ENCODE results near the gene DAB2IP. TPM values are rescaled to one million over a fixed set of nuclear protein-coding genes. Genes with fewer than 3 reads are reported as not detected.
A peak's percentile ranks its signal among the peaks of the same experiment; 100 is the strongest.

Gene DAB2IP
- 10 to 100 TPM; 42.0 to 93.4 (median 47.9) TPM for total RNA-seq

DNA sequence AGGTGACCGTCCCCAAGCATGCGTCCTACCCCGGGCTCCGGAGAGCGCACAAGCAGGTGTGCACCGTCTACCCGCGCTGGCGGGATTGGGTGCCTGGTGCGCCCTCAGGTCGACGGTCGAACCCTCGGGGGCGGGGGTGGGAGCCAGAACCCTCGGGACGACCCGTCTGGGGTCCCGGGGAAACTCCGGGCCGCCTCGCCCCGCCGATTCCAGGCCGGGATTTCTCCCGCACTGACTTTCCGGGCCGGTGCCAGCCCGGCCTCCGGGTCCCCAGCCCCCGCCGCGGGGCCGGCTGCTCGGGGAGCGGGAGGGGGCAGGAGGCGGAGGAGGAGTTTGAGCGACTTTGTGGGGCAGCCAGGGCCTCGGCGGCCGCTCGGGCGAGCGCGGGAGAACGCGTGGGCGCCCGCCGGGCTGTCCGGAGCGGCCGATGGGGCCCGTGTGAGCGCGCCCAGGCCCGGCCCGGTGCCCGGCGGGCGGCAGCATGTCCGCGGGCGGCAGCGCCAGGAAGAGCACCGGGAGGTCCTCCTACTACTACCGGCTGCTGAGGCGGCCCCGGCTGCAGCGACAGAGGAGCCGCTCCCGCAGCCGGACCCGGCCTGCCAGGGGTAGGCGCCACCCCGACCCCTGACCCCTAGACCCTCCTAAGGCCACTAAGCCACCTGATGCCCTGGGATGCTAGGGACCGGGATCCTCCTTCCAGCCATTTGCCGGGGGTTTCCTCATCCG lies at the start of gene DAB2IP:
TSS of gene DAB2IP (plus strand) at position 340 of the 726 bp plus-strand sequence. CDS start at position 482, 142 bp downstream.
- Histone ChIP-seq H3K4me1 (peaks cover 0 to 78% (median 22%) of the 10 kb centered on the region in 3 donors), H3K27me3 (no peaks in the 10 kb centered on the region), H3K9me3 (no peaks in the 10 kb centered on the region), H3K27ac (peak within 1 kb of the TSS in 3 of 4 donors; percentile 69 to 76 (median 69)), H3K4me3 (peak within 1 kb of the TSS; percentile 41 to 72), H3K36me3 (no peaks in the 10 kb centered on the region)
- 20% methylated on average over 1 of the region's 79 CpGs; no CpG with 5 or more reads in 1 of the 2 donors for WGBS, 2 donors (ENCODE audit: low coverage in 1 of 2)
- peak; percentile 37 for TF ChIP-seq POLR2AphosphoS5 (IDR thresholded peaks at IDR 0.05)
- peak in 1 of 2 donors; percentile 43 for TF ChIP-seq POLR2A (IDR thresholded peaks at IDR 0.05)
- TF ChIP-seq CTCF (IDR thresholded peaks at IDR 0.05), result no peak
- no peak for TF ChIP-seq EP300 (IDR thresholded peaks at IDR 0.05)
- ATAC-seq, result peak; percentile 78

DNA sequence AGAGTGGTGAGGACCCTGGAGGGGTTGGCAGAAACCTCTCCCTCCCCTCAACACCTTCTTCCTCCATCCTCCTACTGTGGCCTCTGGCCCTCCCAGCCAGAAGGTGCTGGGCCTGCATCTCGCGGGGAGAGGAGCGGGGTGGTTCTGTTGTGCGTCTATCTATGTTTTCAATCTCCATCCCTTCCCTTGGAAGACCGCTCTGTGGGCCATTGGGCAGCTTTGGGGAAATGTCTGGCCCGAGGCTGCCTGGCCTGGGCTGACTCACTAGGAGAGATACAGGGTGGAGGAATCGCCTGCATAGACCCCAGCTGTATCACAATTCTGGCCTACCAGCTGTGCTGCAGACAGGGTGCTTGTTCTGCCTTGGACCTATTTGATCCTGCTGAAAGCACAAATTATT lies 48.4 kb upstream of the DAB2IP start:
- Histone ChIP-seq H3K27ac (no peak overlapping the region), H3K36me3 (no peaks in the 10 kb centered on the region), H3K27me3 (no peaks in the 10 kb centered on the region), H3K4me3 (no peak overlapping the region), H3K9me3 (peaks cover 0 to 4% (median 0%) of the 10 kb centered on the region in 3 donors), H3K4me1 (peaks cover 0 to 95% (median 30%) of the 10 kb centered on the region in 3 donors)
- no peak for ATAC-seq
- TF ChIP-seq EP300 (IDR thresholded peaks at IDR 0.05) (no peak), POLR2A (IDR thresholded peaks at IDR 0.05) (no peak), CTCF (IDR thresholded peaks at IDR 0.05) (no peak), POLR2AphosphoS5 (IDR thresholded peaks at IDR 0.05) (no peak)
- no CpG with 5 or more reads among the region's 7 CpGs for WGBS, 2 donors (ENCODE audit: low coverage in 1 of 2)

GRCh38 chr9:121604242-121604641 lies 47.2 kb upstream of the DAB2IP start:
- H3K36me3 ChIP-seq, result no peaks in the 10 kb centered on the region
- TF ChIP-seq POLR2AphosphoS5 (IDR thresholded peaks at IDR 0.05) (peak; percentile 12), POLR2A (IDR thresholded peaks at IDR 0.05) (no peak), CTCF (IDR thresholded peaks at IDR 0.05) (no peak), EP300 (IDR thresholded peaks at IDR 0.05) (no peak)
- H3K27me3 ChIP-seq, result no peaks in the 10 kb centered on the region
- peaks cover under 1 to 95% (median 42%) of the 10 kb centered on the region in 3 donors for H3K4me1 ChIP-seq
- no peak for ATAC-seq
- H3K27ac ChIP-seq, result peak overlapping the region in 1 of 4 donors; percentile 9
- 34 to 43% methylated on average over 1 to 3 of the region's 4 CpGs for WGBS, 2 donors (ENCODE audit: low coverage in 1 of 2)
- H3K9me3 ChIP-seq, result no peaks in the 10 kb centered on the region
- H3K4me3 ChIP-seq, result no peak overlapping the region

DNA sequence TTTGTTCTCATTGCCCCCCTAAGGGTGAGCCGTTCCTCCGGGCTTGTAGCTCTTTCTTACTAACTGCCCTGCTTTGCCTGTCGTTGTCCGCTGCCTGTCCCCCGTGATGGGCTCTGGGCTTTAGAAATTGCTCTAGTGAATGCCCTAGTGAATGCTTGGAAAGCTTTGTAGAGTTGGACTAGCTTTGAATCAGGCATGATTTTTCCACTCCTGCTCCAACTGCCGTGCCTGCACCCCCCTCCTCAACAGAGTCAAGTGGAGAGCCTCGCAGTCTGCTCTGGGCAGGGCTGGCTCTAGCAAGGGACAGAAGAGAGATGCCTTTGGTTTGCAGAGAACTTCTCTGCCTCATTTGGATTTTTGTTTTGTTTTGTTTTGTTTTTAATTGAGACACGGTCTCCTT lies 46.8 kb upstream of the DAB2IP start:
- no peaks in the 10 kb centered on the region for H3K36me3 ChIP-seq
- H3K4me3 ChIP-seq, result no peak overlapping the region
- H3K9me3 ChIP-seq, result no peaks in the 10 kb centered on the region
- ATAC-seq, result no peak
- peak overlapping the region in 1 of 4 donors; percentile 9 for H3K27ac ChIP-seq
- H3K27me3 ChIP-seq, result no peaks in the 10 kb centered on the region
- WGBS, 2 donors (ENCODE audit: low coverage in 1 of 2), result 80 to 84% methylated on average over 1 to 8 of the region's 8 CpGs
- peaks cover 4 to 95% (median 46%) of the 10 kb centered on the region in 3 donors for H3K4me1 ChIP-seq
- TF ChIP-seq CTCF (IDR thresholded peaks at IDR 0.05) (no peak), EP300 (IDR thresholded peaks at IDR 0.05) (no peak), POLR2A (IDR thresholded peaks at IDR 0.05) (no peak), POLR2AphosphoS5 (IDR thresholded peaks at IDR 0.05) (no peak)
